Loucy (cell line): ENCODE measurements around the gene CSH2.

Experiments used
- H2AFZ ChIP-seq: fragments of 200-600 bp; sonication (generic); 2 replicates; pipeline ENCODE4 v1.6.0; 2016; ENCODE audit warnings: antibody characterized with exemption, mild to moderate bottlenecking, low read length, moderate library complexity
- H3F3A ChIP-seq: fragments of 200-600 bp; 2 replicates; pipeline ENCODE4 v1.6.0; 2016; ENCODE audit warnings: antibody characterized with exemption, low read depth, mild to moderate bottlenecking
- H3K27me3 ChIP-seq: fragments of 200-600 bp; sonication (generic); 2 replicates; pipeline ENCODE4 v1.6.1; 2014; ENCODE audit warnings: low read length, mild to moderate bottlenecking; ENCODE audit not compliant: insufficient read depth, poor library complexity, severe bottlenecking
- H3K36me3 ChIP-seq: fragments of 200-600 bp; sonication (generic); 2 replicates; pipeline ENCODE4 v1.6.1; 2016; ENCODE audit warnings: low read length; ENCODE audit not compliant: insufficient read depth
- H3K4me1 ChIP-seq: fragments of 200-600 bp; sonication (generic); 2 replicates; pipeline ENCODE4 v1.5.1; 2014; ENCODE audit warnings: low read length, mild to moderate bottlenecking; ENCODE audit not compliant: insufficient read depth, poor library complexity, severe bottlenecking
- H3K4me2 ChIP-seq: fragments of 200-600 bp; sonication (generic); 2 replicates; pipeline ENCODE4 v1.6.0; 2014; ENCODE audit warnings: antibody characterized with exemption, low read length, low read depth, mild to moderate bottlenecking; ENCODE audit not compliant: poor library complexity, severe bottlenecking
- H3K4me3 ChIP-seq: fragments of 200-600 bp; sonication (generic); 2 replicates; pipeline ENCODE4 v1.5.1; 2014; ENCODE audit warnings: low read length, mild to moderate bottlenecking, mixed read lengths; ENCODE audit not compliant: poor library complexity, severe bottlenecking
- H3K79me2 ChIP-seq: fragments of 200-600 bp; sonication (generic); 2 replicates; pipeline ENCODE4 v1.6.1; 2014; ENCODE audit warnings: low read length; ENCODE audit not compliant: insufficient read depth
- H3K9ac ChIP-seq: fragments of 200-600 bp; sonication (generic); 2 replicates; pipeline ENCODE4 v1.6.0; 2014; ENCODE audit warnings: mild to moderate bottlenecking, low read depth, low read length, moderate library complexity; ENCODE audit not compliant: poor library complexity, severe bottlenecking
- H3K9me2 ChIP-seq: fragments of 200-600 bp; sonication (generic); replicated peaks from 2 replicates; pipeline ENCODE4 v1.6.1; 2016; ENCODE audit warnings: low read depth, low read length, mixed read lengths
- H3K9me3 ChIP-seq: fragments of 200-600 bp; sonication (generic); 2 replicates; pipeline ENCODE4 v1.6.1; 2014; ENCODE audit warnings: mild to moderate bottlenecking, antibody characterized with exemption, low read length, low read depth; ENCODE audit not compliant: insufficient read depth
- H4K20me1 ChIP-seq: fragments of 200-600 bp; sonication (generic); 2 replicates; pipeline ENCODE4 v1.6.0; 2014; ENCODE audit warnings: antibody characterized with exemption, low read length, mild to moderate bottlenecking; ENCODE audit not compliant: insufficient read depth, poor library complexity, severe bottlenecking
- EZH2phosphoT487 ChIP-seq: fragments of 200-600 bp; IDR thresholded peaks from 2 replicates; pipeline ENCODE4 v1.6.1; 2018; ENCODE audit warnings: antibody characterized with exemption, mild to moderate bottlenecking, moderate library complexity, borderline replicate concordance
- TF ChIP-seq, protein P1 (sequence below): fragments of 200-600 bp; sonication (generic); conservative IDR thresholded peaks from 2 replicates; pipeline ENCODE4 v1.5.1; 2014; ENCODE audit warnings: mild to moderate bottlenecking, antibody characterized with exemption, low read length

The CSH2 gene

DNA sequence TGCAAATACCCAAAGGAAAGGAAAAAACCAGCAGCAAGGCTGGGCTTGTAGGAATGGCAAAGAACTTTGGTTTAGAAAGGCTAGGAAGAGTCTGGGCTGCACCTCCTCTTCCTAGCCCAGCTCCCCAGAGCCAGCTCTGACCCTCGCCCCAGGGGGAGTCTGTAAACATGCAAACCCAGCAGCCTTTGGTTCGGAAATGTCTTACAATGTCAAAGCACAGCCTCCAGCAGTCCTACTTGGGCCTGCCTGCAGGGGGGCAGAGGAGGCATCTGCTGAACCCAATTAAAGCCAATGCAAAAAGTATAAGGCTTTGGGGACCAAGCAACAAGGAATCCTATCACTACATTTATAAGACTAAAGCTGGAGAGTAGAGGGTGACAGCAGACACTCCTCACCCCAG lies 41.0 kb downstream of the CSH2 start:
- peaks cover 25% of the 10 kb centered on the region for H4K20me1 ChIP-seq
- TF ChIP-seq, protein P1, sequence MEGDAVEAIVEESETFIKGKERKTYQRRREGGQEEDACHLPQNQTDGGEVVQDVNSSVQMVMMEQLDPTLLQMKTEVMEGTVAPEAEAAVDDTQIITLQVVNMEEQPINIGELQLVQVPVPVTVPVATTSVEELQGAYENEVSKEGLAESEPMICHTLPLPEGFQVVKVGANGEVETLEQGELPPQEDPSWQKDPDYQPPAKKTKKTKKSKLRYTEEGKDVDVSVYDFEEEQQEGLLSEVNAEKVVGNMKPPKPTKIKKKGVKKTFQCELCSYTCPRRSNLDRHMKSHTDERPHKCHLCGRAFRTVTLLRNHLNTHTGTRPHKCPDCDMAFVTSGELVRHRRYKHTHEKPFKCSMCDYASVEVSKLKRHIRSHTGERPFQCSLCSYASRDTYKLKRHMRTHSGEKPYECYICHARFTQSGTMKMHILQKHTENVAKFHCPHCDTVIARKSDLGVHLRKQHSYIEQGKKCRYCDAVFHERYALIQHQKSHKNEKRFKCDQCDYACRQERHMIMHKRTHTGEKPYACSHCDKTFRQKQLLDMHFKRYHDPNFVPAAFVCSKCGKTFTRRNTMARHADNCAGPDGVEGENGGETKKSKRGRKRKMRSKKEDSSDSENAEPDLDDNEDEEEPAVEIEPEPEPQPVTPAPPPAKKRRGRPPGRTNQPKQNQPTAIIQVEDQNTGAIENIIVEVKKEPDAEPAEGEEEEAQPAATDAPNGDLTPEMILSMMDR, result 0 out of 2 replicates have a peak, but pooled peaks have one; percentile 16
- TF ChIP-seq EZH2phosphoT487, result no peak
- peaks cover 65% of the 10 kb centered on the region for H3K36me3 ChIP-seq
- H3K9me2 ChIP-seq, result no peaks in the 10 kb centered on the region
- no peak overlapping the region for H2AFZ ChIP-seq
- H3K9me3 ChIP-seq, result no peaks in the 10 kb centered on the region
- peak overlapping the region; percentile 82 for H3K4me2 ChIP-seq
- H3K9ac ChIP-seq, result peak overlapping the region; percentile 89
- H3K79me2 ChIP-seq, result peaks cover 92% of the 10 kb centered on the region
- no peak overlapping the region for H3K4me3 ChIP-seq
- H3K27me3 ChIP-seq, result no peaks in the 10 kb centered on the region
- peaks cover 47% of the 10 kb centered on the region for H3K4me1 ChIP-seq
- H3F3A ChIP-seq, result no peaks in the 10 kb centered on the region

DNA sequence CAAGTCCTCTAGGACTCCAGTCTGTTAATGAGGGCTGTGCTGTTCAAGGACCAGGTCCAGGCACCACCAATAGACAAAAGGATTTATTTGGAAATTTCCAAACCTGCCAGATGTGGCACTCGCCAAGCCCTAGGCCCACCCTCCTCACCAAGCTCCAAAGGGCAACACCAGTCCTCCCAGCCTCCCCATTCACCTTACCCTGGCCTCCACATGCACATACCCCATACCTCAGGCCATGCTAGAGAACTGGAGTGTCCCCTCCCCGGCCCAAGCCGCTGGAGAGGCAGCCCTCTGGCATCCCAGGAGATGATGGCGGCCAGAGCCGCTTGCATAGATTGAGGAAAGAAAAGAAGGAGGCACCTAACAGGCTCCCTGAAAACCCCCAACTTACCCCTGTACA lies 41.5 kb downstream of the CSH2 start:
- Histone ChIP-seq H2AFZ (no peak overlapping the region), H3K9ac (peak overlapping the region; percentile 89), H3K27me3 (no peaks in the 10 kb centered on the region), H3K9me2 (no peaks in the 10 kb centered on the region), H3K36me3 (peaks cover 63% of the 10 kb centered on the region), H3K79me2 (peaks cover 88% of the 10 kb centered on the region), H3K9me3 (no peaks in the 10 kb centered on the region), H3K4me3 (peak overlapping the region; percentile 87), H3K4me2 (peak overlapping the region; percentile 82), H4K20me1 (peaks cover 25% of the 10 kb centered on the region), H3F3A (no peaks in the 10 kb centered on the region), H3K4me1 (peaks cover 47% of the 10 kb centered on the region)
- TF ChIP-seq, protein P1, result no peak
- no peak for TF ChIP-seq EZH2phosphoT487

DNA sequence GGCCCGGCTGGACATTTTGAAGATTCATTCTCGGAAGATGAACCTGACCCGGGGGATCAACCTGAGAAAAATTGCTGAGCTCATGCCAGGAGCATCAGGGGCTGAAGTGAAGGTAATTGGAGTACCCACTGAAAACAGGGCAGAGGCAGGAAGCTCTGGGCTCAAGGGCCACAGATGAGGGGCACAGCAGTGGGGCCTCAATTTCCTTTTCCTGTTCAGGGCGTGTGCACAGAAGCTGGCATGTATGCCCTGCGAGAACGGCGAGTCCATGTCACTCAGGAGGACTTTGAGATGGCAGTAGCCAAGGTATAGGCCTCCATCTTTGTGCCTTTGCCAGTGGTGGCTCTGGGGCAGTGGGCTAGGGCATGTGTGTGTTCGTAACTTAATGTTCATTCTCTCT lies 42.0 kb downstream of the CSH2 start:
- TF ChIP-seq, protein P1, result no peak
- no peak for TF ChIP-seq EZH2phosphoT487
- Histone ChIP-seq H3K4me3 (peak overlapping the region; percentile 87), H3K79me2 (peaks cover 87% of the 10 kb centered on the region), H3K4me2 (peak overlapping the region; percentile 82), H3K9me3 (no peaks in the 10 kb centered on the region), H2AFZ (no peak overlapping the region), H3K4me1 (peaks cover 48% of the 10 kb centered on the region), H3K9me2 (no peaks in the 10 kb centered on the region), H3K27me3 (no peaks in the 10 kb centered on the region), H3K36me3 (peaks cover 59% of the 10 kb centered on the region), H3K9ac (peak overlapping the region; percentile 89), H4K20me1 (peaks cover 26% of the 10 kb centered on the region), H3F3A (no peaks in the 10 kb centered on the region)
